Stimulated activated CD4-positive, alpha-beta T cell treated with anti-CD3 and anti-CD28 coated beads, Interleukin-12 subunit alpha, Interleukin-12 subunit beta, amount 100 ng/mL, for 4 hours (primary cell): ENCODE measurements around the gene GHR.

ENCODE experiments used
- DNase-seq: peaks from one replicate; pipeline ENCODE4 v3.0.0-alpha.2; 2020

Gene GHR

DNA sequence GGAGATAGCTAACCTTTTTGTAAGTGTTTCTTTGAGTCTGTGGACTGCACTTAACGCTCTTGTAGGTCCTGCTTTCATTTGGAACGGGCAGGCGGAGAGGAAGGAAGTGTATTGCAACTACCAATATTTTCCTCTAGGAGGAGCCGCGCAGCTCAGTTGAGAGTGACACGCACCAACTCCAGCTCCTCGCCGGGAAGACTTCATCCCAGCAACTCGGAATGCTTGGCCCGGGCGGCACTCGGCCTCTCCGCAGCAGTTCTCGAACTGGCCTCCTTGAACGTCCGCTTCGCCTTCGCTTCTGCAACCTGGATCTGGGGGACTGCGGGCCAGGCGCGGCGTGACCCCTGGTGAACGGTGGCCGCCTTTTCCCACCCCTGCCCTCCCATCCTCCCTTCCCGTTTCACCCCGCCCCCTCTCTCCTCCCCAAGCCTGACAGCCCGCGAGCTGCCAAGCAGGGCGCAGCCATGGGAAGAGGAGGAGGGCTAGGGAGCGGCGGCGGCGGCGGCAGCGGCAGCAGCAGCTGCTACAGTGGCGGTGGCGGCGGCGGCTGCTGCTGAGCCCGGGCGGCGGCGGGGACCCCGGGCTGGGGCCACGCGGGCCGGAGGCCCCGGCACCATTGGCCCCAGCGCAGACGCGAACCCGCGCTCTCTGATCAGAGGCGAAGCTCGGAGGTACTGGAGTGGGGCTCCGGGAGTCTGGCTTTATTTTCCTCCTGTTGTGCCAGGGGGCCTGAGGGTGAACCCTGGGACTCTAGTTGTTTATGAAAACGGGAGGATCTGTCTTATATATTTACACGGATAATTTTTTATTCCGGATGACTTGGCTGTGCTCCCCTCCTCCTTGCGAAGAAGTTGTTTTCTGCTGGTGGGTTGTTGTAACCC lies at the start of gene GHR:
Gene GHR, plus strand, starts transcription at position 155 of the 881 bp plus-strand sequence. CDS start 142,436 bp downstream, outside the sequence.
- DNase-seq = no peak

DNA sequence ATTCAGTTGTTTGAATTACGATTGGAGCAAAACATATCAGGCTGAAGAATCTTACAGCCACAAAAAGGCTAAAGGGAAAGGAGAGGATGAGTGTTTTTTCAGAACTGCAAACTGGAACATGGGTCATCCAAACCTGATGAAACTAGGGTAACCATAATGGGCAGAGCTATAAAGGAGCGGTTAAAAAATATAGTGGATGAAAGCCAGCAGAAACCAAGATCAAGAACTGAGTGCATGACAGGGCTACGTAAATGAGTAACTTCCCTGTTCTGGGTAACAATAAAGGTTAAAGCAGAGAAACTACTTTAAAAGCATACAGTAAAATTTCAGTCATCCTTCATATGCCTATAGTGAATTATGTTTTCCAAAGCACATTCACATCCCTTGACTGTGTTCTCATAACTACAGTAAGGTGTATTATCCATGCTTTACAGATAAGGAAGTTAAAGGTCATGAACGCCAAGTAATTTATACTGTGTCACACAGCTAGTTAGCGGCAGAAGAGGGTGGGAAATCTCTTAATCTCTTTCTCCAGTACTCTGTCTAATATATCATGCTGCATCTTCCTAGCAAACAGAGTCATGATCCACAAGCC lies 48.5 kb upstream of the GHR start:
- DNase-seq = no peak

DNA sequence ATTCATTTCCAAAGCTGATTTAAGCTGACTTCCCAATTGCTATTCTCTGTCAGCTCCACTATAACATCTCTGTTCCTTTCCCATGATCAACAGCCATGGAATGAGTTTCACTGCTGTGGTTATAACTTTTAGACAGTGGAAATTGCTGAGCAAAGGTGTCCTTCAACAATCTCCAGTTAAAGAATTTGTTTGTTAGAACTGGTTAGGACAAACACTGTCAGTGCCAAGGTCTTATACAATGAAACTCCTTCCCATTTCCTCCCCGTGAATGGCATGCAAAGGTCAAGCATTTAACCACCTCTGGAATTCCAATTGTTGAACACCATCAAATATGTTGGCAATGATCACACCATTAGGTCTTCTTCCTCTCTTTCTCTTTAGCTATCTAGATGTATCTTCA lies 45.7 kb upstream of the GHR start:
- DNase-seq = no peak

DNA sequence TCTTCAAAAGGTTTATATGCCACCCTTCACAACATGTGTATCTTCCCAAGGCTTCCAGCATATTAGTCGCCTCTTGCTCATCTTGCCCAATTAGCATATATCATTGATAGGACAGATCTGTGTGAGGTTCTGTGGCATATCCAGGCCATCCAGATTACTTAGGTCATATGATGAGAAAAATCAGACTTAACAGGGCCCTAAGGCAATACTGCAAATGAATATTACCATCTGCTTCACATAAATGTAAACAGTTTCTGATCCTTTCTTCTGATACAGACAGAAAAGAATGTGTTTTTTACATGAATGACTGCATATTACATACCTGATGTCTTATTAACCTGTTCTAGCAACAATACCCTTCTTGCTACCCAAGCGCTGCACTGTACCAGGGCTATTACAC lies 41.3 kb upstream of the GHR start:
- DNase-seq = no peak

DNA sequence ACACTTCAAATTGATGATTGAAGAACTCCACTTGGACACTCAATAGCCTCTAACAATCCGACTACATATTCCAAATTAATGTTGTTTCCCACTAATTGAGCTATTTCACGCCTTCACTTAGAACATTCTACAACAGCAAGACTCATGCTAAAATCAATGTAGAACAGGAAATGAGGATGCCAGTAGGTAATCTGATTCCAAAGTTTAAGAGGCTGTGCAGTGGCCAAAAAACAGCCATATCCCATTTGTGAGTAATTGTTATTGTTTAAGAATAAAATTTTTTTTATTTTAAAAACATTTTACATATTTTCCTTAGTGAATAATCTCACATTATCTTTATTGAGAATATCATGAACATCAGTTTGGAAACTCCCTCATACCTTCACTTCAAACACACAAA lies 35.7 kb upstream of the GHR start:
- DNase-seq = no peak

DNA sequence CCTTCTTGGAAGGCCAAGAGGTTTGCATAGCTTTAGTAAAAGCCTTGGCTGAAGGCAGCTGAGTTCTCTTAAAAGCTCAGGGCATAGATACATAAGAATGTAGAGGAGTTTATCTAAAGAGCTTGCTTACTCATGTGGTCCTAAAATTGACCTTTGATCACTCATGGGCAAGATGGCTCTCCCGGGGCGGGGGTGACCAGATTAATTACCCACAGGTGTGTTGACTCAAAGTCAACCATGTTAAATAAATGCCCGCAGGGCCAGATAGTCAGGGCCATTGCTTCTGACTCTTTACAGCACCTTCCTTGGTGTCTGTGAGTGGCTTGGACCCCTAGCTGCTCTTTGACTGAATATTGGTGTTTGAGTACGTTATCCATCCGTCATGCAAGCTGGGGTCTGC lies 33.1 kb upstream of the GHR start:
- DNase-seq = no peak

DNA sequence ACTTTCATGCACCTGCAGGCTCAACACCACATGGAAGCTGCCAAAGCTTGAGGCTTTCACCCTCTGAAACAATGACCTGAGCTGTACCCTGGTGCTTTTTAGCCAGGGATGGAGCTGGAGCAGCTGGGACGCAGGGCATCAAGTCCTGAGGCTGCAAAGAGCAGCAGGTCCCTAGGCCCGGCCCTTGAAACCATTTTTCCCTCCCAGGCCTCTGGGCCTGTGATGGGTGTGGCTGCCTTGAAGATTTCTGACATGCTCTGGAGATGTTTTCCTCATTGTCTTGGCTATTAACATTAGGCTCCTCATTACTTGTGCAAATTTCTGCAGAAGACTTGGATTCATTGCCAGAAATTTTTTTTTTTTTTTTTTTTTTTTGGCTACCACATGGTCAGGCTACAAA lies 30.3 kb upstream of the GHR start:
- no peak for DNase-seq

DNA sequence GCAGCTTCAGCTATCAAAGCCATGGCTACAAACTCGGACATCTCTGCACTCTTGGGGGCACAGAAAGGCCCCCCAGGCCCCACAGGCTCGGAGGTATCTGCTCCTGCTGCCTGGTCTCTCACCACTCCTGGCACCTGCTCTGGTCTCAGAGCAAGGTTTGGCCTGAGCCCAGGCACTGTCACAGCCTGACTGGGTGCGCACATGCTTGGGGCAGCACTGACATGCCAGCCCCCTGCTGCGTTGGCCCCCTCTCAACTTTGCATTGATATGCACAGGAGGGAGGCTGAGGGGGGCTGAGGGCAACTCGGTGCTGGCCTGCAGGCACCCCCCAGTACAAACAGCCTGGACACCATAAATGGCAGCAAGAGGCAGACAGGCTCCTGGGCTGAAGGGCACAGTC lies 27.1 kb upstream of the GHR start:
- DNase-seq = no peak

DNA sequence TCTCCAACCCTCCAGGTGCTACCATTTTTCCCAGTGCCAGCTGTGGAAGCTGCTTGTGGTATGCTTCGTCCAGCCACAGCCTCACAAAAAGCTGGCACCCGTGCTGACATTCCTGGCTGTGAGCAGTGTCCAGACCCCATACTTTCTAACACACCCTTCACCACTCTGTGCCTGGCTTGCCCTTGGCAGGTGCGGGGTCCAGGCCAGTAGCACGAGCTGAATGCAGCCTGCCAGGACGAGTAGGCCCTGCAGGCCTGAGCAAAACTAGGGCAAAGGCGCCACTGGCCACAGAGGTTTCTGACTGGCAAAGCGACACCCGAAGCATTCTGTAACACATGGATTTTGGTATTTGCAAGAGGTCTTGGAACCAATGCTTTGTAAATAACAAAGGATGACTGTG lies 26.0 kb upstream of the GHR start:
- DNase-seq = no peak

DNA sequence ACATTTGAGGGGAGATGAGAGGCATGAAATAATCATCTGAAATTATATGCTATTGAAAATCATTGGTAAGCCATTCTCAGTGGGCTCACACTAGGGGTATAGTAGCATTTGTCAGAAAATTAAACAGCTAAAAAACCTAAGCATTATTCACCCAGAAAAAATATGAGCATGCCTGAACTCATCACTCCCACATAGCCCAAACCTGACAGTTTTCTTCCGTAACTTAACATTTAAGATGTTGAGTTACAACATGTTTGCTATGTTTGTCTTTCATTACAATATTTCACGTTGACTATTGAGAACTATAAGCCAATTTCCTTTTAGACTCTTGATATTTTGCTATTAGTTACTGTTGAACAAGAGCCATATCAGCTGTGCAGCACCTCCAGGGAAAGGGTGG lies 23.5 kb upstream of the GHR start:
- no peak for DNase-seq

DNA sequence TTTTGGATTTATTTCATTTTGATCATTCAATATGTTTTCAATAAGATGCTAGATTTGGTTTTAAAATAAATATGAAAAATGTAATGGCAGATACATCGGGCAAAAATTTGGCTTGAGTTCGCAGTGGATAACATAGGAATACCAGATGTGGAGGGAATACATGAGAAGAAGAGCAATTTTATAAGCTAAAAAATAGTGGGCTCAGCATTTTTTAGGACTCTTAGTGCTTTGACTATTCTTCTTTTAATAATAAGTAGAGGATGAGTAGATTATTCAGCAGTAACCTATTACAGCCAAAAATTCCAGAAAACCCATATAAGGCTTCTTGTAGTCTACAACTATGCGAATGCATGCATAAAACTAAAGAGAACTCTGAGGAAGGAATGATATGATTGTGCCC lies 22.8 kb upstream of the GHR start:
- DNase-seq = no peak

DNA sequence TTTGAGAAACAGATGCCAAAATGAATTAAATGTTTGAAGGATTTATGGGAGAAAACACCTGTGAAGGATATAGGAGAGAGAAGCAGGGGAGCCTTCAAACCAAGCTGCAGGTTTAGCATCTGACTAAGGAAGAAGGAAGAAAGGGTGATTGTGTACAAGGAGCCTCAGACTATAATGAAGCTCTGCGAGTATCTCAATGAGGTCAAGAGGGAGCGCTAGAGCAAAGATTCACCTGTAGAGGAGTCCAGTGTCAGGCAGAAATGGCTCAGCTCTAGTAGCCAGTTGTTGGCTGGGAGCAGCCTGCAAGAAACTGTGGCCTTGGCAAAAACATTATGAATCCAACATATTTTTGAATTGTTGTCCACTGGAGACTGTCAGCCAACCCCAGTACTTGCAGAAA lies 20.0 kb upstream of the GHR start:
- no peak for DNase-seq

DNA sequence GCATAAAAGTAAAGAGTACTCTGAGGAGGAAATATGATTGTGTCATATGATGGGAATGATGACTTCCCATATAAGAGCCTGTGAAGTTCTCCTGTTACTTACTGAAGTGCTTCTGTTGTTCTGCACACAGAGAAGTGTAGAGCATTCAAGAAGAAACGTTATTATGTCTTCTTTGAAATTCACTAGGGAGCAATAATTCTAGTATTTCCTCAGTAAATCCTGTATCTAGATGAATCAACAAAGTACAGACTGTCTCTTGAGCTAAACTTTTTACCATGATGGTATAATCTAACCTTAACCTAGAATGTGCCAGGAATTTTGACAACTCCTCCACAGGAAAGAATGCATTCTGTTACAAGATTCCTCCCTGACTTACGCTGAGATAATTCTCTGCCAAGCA lies 18.9 kb upstream of the GHR start:
- DNase-seq = no peak

DNA sequence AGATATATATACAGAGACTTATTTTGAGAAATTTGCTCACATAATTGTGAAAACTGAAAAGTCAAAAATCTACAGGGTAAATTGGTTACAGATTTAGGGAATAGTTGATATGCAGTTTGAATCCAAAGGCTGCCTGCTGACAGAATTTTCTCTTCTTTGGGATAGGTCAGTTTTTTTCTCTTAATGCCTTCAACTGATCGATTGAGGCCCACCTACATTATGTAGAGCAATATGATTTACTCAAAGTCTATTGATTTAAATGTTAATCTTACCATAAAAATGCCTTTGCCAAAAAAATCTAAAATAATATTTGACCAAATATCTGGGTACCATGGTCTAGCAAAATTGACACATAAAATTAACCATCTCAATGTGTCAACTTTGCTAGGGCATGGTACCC lies 3.9 kb upstream of the GHR start:
- no peak for DNase-seq

DNA sequence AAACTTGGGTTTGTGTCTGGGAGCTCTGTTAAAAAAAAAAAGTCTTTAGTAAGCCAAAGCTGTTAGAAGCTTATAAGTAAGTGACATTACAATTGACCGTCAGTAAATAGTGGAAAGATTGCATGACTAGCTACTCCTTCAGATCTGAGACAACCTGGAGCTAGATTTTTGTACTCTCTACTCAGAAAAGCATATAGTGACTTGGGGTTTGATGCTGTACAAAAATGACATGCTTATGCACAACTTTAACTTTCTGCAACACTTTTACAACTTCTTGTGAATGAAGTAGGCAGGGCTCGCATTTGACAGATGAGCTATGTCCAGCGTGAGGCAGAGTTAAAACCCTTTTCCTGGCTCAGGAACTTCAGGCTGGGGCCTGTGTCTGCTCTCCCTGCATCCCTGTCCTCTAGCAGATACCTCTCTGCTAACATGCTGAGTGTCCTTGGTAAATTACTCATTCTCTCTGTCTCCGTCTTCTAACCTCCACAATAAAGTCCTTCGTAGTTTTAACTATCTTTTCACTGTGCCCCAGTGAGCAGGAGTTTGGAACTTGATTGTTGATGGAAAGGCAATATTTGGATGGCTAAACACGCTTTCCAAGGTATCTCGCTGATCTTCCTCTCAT lies 471 bp upstream of the GHR start:
- DNase-seq = no peak

DNA sequence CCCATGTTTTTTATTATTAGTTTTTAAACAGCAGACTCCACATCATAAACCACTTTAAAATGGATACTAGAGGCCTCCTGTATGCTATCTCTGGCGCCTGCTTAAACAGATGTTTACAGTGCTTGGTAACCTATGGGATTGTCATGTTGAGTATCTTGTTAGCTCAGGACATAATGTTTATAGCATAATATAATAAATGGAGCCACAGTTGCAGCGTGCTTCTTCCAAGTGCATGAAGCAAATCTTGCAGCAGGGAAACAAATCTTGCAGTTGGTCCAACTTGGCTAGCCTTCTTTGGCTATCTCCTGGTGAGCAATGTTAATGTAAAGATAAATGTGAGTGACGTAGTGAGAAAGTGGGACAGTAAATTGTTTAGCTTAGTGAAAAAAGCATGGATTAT lies 2.8 kb downstream of the GHR start:
- DNase-seq = no peak

DNA sequence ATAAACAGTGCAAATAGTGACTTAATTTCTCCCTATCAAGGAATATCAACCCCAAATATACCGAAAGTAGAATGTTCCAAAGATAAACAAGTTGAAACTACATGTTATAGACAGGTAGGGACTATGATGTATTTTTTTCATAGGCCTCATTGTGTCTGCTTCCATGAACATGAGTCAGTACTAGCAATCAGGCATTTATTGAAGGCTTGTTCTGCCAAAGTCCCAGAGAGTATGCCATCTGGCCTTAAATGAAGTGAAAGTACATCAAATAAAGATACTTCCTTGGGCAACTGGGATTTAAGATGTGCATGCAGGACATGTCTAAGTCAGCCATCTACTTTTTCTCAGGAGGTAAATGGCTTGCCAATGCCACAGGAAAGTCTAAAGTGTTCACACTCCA lies 6.5 kb downstream of the GHR start:
- no peak for DNase-seq

DNA sequence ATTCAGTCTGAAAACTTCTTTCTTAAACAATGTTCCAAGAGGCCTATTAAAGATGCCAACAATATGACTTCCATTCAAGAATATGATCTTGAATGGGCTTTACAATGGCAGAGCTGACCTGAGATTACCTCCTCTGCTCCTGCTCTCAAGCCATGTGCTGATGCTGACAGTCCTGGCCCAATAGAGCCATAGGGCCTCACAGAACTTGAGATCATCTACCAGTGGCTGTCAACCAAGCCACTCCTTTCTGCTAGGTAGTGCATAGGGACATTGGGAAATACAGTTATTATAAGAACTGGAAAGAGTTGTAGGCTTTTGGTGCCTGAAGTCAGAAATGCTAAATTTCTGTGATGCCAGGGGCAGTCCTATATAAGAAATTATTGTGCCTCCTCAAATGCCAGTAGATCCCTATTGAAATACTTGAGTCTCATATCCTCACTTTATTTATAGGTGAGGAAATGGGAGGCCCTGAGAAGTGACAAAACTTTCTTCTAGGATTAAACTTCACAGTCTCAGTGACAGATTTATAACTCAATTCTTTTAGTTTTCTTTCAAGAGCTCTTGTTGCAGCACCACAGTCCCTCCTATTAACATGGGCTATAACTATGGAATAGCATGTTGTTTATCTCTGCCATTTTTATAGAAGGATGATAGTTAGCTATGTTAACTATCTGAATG lies 10.9 kb downstream of the GHR start:
- no peak for DNase-seq

DNA sequence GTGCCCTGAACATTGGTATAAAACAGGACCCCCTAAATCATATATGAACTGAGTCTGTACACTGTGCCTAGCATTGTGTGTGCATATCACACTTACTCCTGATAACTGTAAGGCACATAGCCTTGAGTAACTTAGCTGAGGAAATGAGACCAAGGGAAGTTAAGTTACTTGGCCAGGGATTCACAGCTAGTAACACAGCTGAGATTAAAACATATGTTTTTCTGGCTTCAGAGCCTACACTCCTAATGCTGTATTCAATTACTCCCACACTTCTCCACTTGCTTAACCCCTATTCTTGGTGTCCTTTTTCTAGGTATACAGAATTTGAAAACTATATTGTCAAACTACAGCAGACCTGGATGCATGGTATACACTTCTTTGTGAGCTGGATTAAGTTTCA lies 12.8 kb downstream of the GHR start:
- no peak for DNase-seq

DNA sequence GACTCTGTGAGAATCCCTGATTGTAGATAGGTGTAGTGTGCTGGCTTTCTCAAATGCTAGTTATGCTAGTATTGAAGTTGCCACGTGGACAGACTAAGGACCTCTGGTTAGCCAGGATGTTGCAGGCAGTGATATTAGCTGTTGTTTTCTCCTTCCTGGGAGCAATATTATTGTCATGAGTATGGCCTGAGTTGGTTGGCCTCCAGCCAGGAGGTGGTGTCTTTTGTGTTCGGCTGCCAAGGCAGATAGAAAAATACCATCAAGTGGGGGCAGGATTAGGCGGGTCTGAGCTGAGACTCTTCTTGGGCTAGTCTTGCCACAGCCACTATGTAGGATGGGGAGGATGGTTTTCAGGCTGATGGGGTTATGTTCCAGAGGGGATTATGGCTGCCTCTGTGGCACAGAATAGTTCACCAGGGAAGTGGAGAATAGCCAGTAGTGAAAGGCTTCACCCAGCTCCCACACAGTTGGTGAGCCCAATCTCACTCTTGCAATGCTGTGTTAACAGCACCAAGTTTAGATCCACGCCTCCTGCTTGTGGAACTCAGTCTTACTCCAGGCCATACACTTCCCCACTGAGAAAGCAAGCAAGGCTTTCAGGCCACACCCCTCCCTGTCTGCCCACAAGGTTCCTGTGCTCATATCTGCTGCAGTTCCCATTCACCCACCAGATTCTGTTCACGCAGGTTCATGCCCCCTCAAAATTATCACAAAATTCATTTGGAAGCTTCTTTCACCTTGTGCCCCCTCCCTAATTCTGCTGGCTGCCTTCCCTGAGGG lies 31.2 kb downstream of the GHR start:
- DNase-seq = no peak

DNA sequence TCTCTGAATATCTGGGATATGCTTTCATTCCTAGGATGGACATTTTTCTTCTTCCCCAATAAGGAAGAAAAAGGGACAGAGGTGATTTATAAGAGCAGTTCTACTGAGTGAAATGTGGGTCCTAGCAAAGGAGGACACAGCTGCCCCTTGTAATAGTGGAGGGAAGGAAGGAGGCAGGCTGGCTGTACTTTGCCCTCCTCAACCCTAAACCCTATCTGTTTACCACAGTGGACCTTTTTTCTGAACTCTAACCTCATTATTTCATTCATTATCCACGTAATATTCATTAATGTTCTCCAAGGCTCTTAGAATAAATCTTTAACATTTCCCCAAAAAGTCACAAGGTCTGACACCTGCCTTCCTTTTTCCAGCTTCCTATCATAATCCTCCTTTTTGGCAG lies 37.8 kb downstream of the GHR start:
- no peak for DNase-seq

DNA sequence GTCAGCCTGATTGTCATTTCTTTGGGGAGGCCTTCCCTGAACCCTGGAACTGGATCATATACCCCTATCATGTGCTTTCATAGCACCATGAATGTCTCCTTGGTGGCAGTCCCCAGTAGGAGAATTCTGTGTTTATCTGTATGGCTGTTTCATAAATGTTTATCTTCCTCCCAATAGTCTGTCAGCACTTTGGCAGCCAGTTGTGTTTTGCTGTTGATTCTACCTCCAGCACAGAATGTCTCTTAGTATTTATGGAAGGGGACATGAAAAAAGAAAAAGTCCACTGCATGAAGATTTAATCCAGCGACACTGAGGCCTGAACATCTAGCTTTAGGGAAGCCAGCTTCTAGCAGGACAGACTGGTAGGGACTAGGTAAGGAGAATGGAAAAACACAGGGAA lies 38.3 kb downstream of the GHR start:
- no peak for DNase-seq

DNA sequence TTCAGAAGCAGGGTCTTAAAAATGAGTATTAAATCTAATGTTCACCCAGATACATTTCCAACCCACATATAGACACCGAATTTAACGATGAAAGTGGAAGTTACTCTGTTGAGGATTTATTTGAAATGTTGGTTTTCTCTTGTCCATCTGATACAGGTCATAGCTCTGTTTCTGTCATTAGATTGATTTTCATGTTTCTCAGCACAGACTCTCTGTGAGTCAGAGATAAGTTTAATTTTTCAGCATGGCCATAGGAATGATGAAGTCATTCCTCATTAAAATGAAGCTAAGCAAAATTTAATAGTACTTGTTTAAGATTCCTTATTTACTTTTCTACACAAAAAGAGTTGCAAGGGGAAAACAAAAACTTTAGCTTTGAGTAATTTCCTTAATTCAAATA lies 38.8 kb downstream of the GHR start:
- no peak for DNase-seq
